ENCODE data around the gene CD4.
"Not testable (repeated sequence)": the region's sequence is repeated elsewhere in the genome, so short reads cannot be mapped to it uniquely, and the experiment has no call there.

CD4 gene

DNA sequence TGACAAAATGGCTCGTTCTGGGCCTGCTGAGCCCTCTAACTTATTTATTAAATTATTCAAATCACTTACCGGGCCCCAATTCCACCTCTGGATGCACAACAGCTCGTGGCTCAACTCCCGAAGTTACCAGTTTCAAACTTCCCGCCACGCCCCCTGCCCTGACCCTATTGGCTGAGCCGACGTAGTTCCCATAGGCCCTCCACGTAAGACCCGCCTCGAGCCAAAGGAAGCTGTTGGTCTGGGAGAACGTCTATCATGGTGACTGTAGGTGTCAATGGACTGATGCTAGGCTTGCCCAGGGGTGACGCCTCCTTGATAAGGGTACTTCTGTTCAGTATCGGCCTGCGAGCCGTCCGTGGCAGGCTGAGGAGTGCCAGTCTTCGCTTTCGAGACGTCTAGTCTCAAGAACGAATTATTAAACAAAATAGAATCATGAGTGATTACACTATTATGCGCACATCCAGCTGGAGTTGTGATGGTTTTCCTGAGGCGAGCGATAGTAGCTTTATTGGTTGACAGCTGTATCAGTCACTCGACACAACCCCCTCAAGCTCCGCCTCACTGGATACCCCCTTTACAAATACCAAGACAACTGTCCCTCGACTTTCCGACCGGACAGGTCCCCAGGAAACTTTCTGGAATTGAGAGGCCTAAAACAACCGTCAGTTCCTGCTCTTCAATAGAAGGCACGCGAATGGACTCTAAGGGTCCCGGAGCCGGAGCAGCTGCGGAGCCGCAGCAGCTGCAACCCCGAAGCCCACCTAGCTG lies 62.0 kb downstream of the CD4 start, which contains the start of gene CDCA3:
Gene CDCA3, minus strand, starts transcription at position 134 of the 768 bp plus-strand sequence. CDS start 334 bp downstream, outside the sequence.
- peak; percentile 84 to 99 (median 96) for DNase-seq
- intact Hi-C loops (cut with DNase I), result no loop called here

DNA sequence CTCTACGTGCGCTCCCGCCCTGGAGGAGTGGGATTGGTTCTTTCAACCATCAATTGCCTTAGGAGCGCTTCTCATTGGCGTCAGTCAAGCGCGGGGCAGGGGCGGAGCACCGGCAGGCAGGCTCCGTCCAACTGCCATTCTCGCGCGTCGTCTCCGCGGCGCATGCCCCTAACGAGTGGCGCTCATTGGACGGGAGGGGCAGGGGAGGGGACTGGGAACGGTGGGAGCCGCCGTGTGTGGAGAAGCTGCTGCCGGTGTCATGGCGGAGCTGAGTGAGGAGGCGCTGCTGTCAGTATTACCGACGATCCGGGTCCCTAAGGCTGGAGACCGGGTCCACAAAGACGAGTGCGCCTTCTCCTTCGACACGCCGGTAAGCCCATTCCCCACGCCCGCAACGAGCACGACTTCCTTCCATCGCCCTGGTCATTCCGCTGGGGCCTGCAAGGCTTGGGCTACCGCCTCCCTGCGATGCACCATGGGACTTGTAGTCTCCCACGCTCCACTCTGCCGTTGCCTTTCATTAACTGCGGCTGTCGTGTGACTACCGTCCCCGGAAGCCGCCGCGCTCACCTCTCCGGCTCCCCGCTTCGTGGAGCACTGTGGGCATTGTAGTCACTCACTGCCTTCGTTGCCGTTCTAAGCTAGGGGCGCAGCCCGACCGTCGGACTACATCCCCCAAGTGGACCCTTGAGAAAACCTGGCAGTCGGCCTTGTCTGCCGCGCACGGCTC lies 62.8 kb downstream of the CD4 start, which contains the start of gene USP5:
Gene USP5, plus strand, starts transcription at position 230 of the 730 bp plus-strand sequence. Its CDS starts 30 bp downstream, at position 260.
- peak; percentile 97 to 100 (median 100) for DNase-seq
- intact Hi-C loops (cut with DNase I), result loop anchor here (2.0 kb wide), 1 partner anchor 39 kb away; no protein-coding TSS in a partner anchor

DNA sequence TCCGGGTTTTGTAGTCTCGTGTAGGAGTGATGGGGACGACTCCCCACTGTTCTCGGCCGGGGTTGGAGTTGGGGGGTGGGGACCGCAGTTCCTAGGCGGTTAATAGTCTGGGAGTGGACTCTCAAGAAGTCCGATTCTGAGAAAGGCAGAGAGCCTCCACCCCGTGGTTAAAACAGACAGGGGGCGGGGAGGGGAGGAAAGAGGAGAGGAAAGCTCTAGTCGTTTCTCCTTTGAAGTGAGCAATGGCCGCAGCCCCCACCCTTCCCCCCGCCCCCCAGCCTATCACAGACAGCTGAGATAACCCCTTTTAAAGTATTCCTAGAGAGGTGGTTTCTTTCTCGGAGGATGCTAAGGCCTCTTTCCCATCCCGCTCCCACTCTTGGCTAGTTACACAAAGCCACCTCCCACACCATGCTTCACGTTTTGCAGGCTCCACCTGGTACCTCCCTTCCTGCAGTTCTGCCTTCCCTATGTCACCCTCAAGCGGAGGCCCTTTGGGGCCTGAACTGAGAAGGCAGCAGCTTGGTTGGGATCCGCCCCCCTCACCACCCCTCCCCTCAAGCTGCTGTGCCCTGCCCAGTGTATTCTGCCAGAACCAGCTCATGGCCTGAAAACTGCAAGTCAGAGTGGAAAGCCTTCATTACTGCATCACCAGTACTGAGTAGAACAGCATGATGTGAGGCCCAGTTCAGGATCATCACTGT lies 63.5 kb downstream of the CD4 start:
- intact Hi-C loops (cut with DNase I), result loop anchor here (2.0 kb wide), 1 partner anchor 38 kb away; no protein-coding TSS in a partner anchor
- DNase-seq, result peak in 35 of 42 donors; percentile 15 to 77 (median 56)

DNA sequence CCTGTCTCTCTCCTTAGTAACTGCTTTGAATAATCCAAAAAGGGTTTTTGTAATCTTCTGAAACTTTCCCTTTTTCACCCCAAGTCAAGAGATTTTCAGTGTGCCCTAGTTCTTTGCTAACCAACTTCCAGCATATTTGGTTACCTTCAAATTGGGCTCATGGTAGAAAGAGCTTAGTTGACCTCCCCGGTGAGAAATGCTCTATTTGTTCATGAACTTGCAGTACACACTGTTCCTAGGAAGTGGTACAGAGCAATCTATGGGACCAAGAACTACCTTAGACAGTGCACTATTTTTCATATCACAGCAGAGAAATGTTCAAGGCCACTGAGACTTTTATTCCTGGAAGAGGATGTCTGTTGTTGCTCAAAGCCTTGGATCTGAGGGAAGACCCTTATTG lies 64.3 kb downstream of the CD4 start:
- intact Hi-C loops (cut with DNase I), result loop anchor here (2.0 kb wide), 1 partner anchor 37 kb away; no protein-coding TSS in a partner anchor
- no peak for DNase-seq

DNA sequence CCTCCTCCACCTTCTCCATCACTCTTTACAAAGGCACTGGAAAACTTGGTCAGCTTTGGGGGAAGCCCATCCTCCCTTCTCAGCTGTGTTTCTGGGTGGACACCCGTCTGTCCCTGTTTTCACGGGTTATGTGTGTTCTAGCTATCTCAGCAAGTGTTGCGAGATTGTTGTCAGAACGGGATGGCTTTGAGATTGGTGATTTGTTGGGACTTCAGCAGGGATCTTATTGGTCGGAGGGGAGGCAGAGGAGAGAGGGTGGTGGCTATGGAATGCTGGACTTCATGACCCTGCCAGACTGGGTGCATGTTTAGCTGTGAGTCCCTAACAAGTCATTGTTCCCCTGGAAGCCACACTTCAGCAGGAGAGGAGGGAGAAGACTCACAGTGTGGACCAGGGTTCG lies 64.7 kb downstream of the CD4 start:
- intact Hi-C loops (cut with DNase I), result no loop called here
- DNase-seq, result no peak

DNA sequence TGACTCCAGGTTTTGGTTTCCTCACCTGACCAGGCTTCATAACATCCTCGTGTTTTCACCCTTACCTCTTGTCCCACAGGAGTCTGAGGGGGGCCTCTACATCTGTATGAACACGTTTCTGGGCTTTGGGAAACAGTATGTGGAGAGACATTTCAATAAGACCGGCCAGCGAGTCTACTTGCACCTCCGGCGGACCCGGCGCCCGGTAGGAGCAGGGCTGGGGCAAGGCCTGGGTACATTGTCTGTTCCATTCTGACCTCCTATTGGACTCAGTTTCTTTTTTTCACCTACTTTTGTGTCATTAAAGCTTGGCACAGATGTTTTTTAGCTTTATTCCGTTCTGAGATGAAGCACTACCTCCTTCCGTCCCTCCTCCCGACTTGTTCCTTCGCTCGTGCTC lies 66.0 kb downstream of the CD4 start:
- intact Hi-C loops (cut with DNase I), result no loop called here
- DNase-seq, result no peak

DNA sequence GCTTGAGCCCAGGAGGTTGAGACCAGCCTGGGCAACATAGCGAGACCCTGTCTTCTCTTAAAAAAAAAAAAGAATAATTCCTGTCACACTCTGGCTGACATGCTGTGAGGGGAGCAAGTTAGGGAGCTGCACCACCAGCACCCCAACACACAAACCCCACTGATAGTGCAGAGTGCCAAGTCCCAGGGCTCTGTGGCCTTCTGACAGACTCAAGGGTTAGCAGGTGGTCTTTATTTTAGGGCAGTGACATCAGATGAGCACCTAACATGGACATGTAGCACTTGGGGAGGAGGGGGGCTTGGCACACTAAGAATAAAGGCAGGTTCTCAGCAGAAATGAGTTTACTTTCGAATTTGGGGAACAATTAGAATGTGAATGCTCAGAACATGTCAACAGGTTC lies 69.5 kb downstream of the CD4 start:
- DNase-seq, result no peak
- intact Hi-C loops (cut with DNase I), result no loop called here

DNA sequence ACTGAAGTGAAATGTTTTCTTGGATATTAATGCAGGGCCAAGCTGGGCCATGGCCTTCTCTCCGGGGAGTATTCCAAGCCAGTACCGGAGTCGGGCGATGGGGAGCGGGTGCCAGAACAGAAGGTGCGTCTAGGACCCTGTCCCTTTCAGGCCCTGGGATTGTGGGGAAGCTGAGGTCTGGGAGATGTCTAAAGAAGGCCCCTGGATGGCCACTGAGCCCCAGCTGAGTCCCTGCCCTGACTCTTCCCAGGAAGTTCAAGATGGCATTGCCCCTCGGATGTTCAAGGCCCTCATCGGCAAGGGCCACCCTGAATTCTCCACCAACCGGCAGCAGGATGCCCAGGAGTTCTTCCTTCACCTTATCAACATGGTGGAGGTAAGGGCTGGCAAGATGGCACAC lies 70.8 kb downstream of the CD4 start:
- DNase-seq, result no peak
- intact Hi-C loops (cut with DNase I), result no loop called here

DNA sequence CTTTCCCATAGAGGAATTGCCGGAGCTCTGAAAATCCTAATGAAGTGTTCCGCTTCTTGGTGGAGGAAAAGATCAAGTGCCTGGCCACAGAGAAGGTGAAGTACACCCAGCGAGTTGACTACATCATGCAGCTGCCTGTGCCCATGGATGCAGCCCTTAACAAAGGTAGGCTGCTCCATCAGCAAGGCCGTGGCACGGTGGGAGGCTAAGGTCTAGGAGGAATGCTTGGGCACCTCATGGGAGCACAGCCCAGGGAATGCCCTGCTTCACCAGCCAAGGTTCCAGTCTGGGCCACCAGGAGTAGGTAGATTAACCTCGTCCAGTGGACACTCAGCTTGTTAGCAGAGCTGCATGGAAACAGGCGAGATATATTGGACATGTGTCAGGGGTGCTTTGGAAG lies 71.6 kb downstream of the CD4 start:
- no peak for DNase-seq
- intact Hi-C loops (cut with DNase I), result no loop called here

DNA sequence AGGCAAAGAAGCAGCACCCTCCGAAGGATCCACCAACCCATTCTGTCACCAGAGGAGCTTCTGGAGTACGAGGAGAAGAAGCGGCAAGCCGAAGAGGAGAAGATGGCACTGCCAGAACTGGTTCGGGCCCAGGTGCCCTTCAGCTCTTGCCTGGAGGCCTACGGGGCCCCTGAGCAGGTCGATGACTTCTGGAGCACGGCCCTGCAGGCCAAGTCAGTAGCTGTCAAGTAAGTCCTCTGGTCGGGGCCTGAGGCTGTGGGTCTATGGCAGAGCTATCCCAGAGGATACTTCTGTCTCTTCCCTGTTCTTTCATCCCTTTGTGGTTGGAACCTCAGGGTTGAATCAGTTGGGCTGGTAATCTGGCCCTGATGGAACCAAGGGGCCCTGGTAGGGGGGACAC lies 72.1 kb downstream of the CD4 start:
- no peak for DNase-seq
- intact Hi-C loops (cut with DNase I), result no loop called here

DNA sequence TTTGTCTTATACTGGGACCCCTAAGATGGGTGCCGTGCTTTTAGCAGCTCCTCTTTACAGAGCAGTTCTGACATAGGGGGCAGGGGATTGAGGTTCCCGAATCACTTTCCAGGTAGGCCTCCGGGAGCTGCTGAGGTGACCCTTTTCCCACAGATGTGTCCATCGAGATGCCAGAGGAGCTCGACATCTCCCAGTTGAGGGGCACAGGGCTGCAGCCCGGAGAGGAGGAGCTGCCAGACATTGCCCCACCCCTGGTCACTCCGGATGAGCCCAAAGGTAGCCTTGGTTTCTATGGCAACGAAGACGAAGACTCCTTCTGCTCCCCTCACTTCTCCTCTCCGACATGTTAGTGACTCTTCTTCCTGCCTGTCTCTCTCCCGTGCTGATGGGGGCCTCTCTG lies 73.7 kb downstream of the CD4 start:
- intact Hi-C loops (cut with DNase I), result no loop called here
- no peak for DNase-seq

DNA sequence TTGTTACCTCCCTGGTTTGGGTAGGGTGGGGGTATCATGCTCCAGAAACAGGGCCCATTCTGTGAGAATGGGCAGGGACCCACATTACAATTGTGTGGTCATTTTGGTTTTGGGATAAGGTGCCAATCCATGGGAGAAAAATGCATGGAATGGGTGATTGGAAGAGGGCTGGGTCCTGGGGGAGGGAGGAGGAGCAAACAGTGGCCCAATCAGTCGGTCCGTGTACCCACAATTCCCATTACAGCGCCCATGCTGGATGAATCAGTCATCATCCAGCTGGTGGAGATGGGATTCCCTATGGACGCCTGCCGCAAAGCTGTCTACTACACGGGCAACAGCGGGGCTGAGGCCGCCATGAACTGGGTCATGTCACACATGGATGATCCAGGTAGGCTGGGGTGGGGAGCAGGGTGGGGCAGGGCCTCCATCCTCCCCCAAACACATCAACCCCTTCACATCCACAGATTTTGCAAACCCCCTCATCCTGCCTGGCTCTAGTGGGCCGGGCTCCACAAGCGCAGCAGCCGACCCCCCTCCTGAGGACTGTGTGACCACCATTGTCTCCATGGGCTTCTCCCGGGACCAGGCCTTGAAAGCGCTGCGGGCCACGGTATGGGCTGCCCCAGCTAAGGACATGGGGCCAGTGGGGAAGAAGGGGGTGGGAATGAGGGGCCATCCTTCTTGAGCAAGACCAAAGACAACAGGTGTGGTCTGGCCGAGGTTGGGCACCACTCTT lies 74.4 kb downstream of the CD4 start:
- no peak for DNase-seq
- intact Hi-C loops (cut with DNase I), result no loop called here

DNA sequence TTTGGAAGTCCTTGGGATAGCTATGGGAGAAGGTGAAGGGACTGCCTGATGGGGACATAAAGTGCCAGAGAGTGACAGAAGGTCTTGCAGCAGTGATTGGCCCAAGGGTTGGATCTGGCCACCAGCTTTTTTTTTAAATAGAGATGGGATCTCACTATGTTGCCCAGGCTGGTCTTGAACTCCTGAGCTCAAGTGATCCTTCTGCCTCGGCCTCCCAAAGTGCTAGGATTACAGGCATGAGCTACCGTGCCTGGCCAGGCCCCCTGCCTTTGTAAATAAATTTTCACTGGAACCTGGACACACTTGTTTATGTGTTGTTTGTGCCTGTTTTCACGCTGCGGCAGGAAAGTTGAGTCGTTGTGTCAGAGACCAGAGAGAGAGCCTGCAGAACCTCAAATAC lies 76.0 kb downstream of the CD4 start:
- intact Hi-C loops (cut with DNase I); DNase-seq: not testable (repeated sequence)

DNA sequence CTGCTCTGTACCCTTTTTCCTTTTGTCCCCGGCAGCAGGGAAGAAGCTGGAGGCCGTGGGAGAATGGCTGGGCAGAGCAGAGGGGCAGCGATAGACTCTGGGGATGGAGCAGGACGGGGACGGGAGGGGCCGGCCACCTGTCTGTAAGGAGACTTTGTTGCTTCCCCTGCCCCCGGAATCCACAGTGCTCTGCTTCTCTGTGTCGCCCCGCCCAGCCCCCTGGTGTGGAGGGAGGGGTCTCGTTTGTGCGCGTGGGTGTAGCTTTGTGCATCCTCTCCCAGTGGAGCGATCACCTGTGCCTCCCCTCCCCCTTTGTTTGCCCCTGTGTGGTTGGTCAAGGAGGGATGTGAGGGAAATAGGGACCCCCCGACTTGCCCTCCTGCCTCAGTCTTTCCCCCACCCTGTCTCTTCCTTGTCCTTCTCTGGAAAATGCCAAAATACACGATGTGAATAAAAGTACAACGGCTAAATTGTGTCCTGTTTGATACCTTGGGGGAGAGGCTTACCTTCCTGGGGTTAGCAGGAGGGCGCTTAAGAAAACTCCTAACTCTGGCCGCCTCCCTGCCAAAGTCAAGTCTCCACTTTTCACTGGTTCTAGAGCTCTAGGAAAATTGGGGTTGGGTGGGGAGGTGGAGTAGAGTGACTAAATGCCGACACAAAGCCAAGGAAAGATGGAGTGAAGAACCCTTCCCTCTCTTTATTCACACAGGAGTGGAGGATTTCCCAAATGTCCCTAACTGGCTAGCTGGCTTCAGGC lies 77.0 kb downstream of the CD4 start:
- intact Hi-C loops (cut with DNase I), result no loop called here
- DNase-seq, result no peak

DNA sequence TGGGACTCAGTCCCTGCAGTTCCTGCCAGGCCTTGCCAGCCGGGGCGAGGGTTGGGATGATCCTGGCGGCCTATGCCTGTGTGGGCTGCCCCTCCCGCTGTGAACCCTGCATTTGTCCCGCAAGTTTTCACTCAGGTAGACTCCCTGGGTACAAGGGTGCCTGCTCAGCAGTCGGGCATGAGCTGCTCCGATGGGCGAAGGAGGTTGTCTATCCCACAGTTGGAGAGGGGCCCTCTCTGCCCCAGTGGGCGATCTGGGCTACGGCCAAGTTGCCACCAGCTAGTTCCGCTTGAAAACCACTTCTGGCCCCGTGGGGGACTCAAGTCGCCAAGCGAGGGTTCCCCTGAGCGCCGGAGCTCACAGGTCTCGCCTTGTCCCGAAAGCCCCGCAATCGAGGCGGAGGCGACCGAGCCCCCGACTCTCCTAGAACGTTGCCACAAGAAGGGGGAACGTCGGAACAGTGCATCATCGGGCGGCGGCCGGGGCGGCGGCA lies 77.6 kb downstream of the CD4 start:
- peak in 10 of 42 donors; percentile 19 to 59 (median 41) for DNase-seq
- intact Hi-C loops (cut with DNase I), result no loop called here

DNA sequence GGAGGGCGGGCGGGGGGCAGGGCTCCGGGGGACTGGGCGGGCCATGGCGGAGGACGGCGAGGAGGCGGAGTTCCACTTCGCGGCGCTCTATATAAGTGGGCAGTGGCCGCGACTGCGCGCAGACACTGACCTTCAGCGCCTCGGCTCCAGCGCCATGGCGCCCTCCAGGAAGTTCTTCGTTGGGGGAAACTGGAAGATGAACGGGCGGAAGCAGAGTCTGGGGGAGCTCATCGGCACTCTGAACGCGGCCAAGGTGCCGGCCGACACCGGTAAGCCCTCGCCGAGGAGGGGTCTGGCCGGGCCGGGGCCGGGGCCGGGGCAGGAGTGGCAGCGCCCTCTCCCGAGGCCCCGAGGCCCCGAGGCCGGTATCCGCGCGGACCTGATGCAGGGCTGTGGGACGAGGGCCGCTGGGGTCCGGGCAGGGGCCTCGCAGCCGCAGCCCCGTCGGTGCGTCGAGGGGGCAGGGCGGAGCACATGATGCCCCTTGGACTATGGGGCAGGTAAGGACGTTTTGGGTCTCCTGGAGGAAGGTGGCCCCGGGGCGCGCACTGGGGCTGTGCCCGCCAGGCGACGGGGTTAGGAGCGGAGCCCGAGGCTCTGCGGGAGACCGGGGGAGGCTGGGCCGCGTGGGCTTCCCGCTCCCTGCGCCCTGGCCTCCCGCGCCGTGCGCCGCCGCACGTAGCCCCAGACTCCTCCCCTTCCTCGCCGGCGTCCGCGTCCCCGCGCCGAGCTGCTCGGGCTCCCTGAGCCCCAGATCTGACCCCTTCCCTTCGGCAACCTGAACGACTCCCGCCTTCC lies 78.3 kb downstream of the CD4 start, which contains the start of gene TPI1:
Gene TPI1, plus strand, starts transcription at position 119 of the 798 bp plus-strand sequence. Its CDS starts 36 bp downstream, at position 155.
- peak; percentile 64 to 96 (median 90) for DNase-seq
- intact Hi-C loops (cut with DNase I), result no loop called here

All from head of caudate nucleus (tissue), 42 donors.